Activated CD8-positive, alpha-beta memory T cell treated with anti-CD3 and anti-CD28 coated beads, Interleukin-2, amount 50 U/mL, for 48 hours (primary cell): ENCODE results near the gene IL22RA1.

Experiments
- DNase-seq: peaks from one replicate; pipeline ENCODE4 v3.0.0-alpha.2; 2020

IL22RA1 gene

DNA sequence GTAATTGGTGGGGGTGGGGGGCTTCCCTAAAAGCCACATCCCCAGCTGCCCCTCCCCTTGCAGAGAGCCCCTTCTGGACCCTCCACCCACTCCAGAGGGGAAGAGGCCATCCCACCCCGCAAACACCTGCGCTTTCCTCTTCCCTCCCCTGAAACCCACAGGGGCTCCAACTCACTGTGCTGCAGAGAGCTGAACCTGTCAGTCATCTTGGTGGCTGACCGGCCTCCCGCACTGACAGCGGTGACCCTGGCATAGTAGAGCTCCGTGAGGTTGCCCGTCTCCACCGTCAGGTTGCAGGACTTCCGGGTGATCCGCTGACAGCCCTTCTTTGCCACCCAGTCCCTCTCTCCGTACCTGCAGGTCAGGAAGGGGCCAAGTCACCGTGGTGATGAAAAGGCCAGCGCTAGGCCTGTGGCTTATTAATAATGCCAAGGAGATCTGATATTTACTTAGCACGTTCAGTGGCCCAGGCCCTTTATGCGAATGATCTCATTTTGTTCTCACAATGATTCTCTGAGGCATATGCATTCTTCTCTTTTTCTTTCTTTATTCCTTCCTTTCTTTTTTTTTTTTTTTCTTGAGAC lies 5.9 kb downstream of the IL22RA1 start:
- no peak for DNase-seq

GRCh38 chr1:24134376-24134775 lies 8.6 kb downstream of the IL22RA1 start:
- no peak for DNase-seq

GRCh38 chr1:24133819-24134218 lies 9.1 kb downstream of the IL22RA1 start:
- no peak for DNase-seq

DNA sequence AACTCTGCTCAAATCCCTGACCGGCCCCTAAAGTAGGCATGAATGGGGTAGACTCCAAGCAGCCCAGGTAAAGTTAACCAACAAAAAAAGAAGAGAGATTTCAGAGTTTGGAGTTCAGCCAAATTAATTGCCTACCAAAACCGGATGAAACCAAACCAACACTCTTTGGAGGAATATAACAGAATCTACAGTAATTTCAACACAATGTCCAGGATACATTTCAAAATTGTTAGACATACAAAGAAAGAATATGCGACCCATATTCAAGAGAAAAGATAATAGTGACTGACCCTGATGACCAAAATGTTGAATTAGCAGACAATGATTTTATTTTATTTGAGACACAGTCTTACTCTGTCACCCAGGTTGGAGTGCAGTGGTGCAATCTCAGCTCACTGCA lies 12.6 kb downstream of the IL22RA1 start:
- DNase-seq: no peak

GRCh38 chr1:24127801-24128363 lies 15.1 kb downstream of the IL22RA1 start:
- no peak for DNase-seq

DNA sequence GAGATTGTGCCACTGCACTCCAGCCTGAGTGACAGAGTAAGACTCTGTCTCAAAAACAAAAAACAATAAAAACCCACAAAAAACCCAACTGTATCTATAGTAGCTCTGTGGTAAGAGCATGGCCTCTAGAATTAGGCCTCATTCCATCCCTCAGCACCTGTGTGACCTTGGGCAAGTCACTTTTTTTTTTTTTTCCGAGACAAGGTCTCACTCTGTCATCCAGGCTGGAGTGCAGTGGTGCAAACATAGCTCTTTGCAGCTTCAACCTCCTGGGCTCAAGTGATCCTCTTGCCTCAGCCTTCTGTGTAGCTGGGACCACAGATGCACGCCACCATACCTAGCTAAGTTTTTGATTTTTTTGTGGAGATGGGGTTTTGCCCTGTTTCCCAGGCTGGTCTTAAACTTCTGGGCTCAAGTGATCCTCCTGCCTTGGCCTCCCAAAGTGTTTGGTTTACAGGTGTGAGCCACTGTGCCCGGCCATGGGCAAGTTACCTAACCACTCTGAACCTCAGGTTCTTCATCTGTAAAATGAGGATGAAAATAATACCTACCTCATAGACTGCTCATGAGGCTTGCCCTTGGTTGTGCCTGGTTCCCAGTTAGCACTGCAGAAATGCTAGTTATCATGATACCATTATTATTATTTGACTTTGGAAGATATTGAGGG lies 15.7 kb downstream of the IL22RA1 start:
- DNase-seq: no peak

DNA sequence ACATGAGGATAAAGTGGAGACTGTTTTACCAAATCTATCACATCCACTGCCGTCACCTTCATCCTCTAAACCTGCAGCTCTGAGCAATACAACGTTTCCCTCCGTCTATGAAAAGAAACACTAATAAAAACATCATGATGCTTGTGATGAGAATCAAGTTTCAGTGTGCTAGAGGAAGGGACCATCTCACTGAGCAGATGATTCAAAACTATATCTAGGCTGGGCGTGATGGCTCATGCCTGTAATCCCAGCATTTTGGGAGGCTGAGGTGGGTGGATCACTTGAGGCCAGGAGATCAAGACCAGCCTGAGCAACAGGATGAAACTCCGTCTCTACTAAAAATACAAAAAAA lies 16.3 kb downstream of the IL22RA1 start:
- DNase-seq: no peak

DNA sequence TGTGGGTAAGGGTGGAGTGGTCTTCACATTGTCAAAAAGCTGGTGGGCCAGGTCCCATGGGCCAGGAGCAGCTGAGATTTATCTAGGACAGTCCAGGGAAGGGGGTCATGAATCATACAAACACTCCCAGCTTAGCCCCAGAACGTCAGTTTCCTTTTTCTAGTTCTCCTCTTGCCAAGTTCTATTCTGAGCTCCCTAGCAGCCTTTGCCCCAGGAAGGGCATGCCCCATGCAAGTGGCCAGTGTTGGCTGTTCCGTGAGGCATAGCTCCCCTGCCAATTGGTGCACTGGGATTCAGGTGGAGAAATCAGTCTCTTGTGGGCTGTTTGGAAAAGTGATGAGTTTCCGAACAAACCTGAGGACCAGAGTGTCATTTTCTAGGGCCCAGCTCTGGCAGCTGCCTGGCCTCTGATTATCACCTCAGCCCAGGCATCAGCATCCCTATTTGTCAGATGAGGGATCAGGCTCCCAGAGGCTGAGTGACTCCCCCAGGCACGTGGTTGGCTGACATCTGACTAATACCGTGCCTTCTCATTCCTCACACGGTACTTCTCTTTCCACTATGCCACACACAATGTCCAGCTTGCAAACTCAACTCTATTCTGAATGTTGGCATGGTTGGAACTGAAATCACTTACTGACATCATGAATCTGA lies 16.8 kb downstream of the IL22RA1 start:
- DNase-seq: no peak

GRCh38 chr1:24125456-24125855 lies 17.5 kb downstream of the IL22RA1 start:
- DNase-seq: no peak

- DNase-seq: no peak
These were observed 18.0 kb downstream of the IL22RA1 start for GRCh38 chr1:24124980-24125379.

GRCh38 chr1:24123611-24124010 lies 19.3 kb downstream of the IL22RA1 start:
- DNase-seq: no peak

DNA sequence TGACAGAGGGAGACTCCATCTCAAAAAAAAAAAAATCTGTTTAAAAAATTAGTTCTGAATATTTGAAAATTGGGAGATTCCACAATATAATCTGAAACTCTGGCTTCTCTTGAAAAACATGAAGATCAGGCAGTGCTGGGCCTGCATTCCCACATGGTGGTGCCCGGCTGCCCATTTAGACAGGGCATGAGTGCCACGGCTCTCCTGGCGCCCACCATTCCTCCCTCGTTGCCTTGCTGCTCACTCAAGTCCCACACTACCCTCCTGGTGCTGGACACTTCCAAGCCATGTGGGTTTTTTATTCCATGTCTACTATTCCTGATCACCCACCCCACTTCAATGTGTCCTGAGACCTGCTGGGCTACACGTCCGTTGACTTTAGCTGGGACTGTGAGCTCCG lies 20.2 kb downstream of the IL22RA1 start:
- DNase-seq: no peak

DNA sequence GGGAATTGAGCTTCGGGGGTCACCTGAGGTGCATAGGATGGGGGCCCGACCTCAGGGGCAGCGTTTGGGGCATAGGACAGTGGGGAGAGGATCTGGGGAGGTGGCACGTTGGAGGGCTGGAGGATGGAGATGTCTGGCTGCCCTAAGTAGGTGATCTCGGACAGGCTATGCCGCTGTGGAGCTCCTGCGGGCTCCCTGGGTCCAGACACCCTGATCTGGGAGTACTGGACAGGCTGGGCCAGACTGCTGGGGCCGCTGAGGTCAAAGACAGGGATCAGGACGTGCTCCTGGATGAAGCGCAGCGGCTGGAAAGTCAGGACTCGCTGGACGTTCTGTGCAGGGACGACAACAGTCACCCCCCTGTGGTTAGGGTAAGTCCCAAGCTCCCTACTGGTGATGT lies 21.5 kb downstream of the IL22RA1 start:
- no peak for DNase-seq

- no peak for DNase-seq
These were observed 22.0 kb downstream of the IL22RA1 start for GRCh38 chr1:24120965-24121364.

DNA sequence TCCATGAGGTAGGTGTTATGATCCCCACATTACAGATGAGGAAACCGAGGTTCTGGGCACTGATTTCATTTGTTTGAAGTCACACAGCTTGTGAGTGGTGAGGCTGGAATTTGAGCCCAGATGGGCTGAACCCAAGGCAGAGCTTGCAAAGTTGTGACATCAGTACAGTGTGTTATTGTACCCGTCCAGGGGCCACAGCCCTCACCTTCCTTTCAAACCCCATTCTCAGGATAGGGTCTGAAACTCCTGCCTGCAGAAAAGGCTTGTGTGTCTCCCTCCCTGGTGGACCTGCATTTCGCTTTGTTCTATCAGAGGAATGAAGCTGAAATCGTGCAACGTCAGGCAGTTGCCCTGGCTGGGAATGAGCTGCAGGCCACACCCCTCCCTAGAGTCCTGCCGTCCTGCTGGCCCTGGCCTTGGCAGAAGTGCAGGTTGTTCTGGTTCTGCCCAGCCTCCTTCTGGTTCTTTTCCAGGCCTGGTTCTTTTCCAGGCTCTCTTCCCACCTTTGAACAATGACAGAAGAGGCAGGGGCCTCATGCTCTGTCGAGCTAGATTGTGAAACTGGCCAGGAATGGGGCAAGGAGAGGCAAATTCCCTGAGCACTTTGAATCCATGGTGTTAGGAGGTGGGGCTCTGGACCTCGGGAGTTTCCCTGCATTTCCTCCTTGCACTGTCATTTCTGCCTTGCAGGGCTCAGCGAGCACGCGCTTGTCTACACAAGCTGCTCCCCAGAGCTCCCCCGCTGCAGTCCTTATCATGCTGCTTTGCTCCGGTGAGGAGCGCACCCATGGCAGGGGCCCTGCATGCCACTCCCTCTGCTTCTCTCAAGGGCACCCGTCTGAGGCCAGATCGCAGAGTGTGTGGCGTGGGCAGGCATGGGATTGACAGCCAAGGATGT lies 22.8 kb downstream of the IL22RA1 start:
- no peak for DNase-seq

GRCh38 chr1:24119489-24119858 lies 23.5 kb downstream of the IL22RA1 start:
- no peak for DNase-seq

- no peak for DNase-seq
These were observed 24.3 kb downstream of the IL22RA1 start for GRCh38 chr1:24118410-24119242.

DNA sequence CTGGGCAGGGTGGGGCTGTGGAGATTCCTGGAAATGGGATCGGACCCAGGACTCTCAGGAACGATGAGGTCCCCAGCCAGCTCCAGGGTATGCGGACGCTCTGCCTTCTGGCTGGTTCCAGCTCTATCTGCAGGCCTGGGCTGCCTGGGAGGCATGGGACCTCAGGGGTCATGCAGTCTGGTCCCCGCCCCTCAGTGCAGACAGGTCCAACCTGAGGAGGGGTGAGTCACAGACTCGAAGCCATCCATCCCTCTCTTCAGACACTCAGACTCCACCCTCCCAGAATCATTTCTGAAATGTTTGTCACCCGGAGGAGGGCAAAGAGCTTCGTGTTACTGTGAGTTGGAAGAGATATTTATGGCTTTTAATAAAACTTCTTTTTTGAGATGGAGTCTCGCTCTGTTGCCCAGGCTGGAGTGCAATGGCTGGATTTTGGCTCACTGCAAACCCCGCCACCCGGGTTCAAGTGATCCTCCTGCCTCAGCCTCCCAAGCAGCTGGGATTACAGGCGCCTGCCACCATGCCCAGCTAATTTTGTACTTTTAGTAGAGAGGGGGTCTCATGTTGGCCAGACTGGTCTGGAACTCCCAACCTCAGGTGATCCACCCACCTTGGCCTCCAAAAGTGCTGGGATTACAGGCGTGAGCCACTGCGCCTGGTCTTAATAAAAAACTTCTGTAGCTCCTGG lies 25.1 kb downstream of the IL22RA1 start:
- no peak for DNase-seq

DNA sequence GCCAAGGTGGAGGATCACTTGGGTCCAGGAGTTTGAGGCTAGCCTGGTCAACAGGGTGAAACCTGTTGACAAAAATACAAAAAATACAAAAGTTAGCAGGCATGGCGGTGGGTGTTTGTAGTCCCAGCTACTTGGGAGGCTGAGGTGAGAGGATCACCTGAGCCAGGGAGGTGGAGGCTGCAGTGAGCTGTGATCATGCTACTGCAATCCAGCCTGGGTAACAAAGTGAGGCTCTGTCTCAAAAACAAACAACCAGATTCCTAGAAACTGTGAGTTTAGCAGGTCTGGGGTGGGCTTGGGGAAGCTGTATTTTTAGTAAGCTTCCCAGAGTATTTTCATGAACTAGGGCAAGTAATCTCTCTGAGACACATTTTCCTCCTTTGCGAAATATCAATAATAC lies 25.8 kb downstream of the IL22RA1 start:
- DNase-seq: no peak

DNA sequence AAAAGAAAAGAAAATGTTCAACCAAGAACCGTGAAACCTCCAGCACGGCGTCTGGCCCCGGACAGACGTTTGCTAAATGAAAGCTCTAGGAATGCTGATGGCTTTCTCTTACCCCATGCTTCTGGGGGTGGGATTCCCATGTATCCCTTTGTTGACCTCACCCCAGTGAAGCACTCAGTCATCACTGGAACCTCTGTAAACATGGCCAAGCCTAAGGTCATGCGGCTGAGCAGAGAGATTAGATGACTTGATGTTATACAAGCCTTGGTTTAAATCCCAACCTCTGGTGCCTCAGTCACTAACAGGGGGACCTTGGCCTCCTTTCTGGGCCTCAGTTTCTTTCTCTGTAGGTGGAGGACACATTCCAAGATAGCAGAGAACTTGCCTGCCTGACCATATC lies 28.2 kb downstream of the IL22RA1 start:
- DNase-seq: no peak

GRCh38 chr1:24113641-24114033 lies 29.3 kb downstream of the IL22RA1 start:
- DNase-seq: no peak
